ENCODE data around the gene DOCK3. TPM values are rescaled to one million over a fixed set of nuclear protein-coding genes. Genes with fewer than 3 reads are reported as not detected.
"Not testable (repeated sequence)": the region's sequence is repeated elsewhere in the genome, so short reads cannot be mapped to it uniquely, and the experiment has no call there.

The DOCK3 gene
- total RNA-seq, 1 donor from 2014 or later, result 0.52 TPM

GRCh38 chr3:50885070-50885850 is 210.5 kb downstream of the DOCK3 start:
- no peak overlapping the region for H3K4me3 ChIP-seq (ENCODE audit: low read length in 3 of 3)
- H3K4me1 ChIP-seq (ENCODE audit: control insufficient read depth in 3 of 3, insufficient read depth in 3 of 3, low read length in 3 of 3), result no peaks in the 10 kb centered on the region
- H3K9me3 ChIP-seq (ENCODE audit: control insufficient read depth in 3 of 3, low read length in 3 of 3), result no peaks in the 10 kb centered on the region
- no peaks in the 10 kb centered on the region for H3K27me3 ChIP-seq (ENCODE audit: control insufficient read depth in 3 of 3, insufficient read depth in 3 of 3, low read length in 3 of 3)
- H3K9ac ChIP-seq (ENCODE audit: low read depth in 1 of 3, low read length in 3 of 3), result no peak overlapping the region
- H3K27ac ChIP-seq (ENCODE audit: low read depth, low read length), result no peak overlapping the region
- H3K36me3 ChIP-seq (ENCODE audit: control insufficient read depth in 3 of 3, insufficient read depth in 3 of 3, low read length in 3 of 3), result no peaks in the 10 kb centered on the region

GRCh38 chr3:50890688-50891344 is 216.1 kb downstream of the DOCK3 start:
- Histone ChIP-seq H3K36me3 (ENCODE audit: control insufficient read depth in 3 of 3, insufficient read depth in 3 of 3, low read length in 3 of 3) (no peaks in the 10 kb centered on the region), H3K4me3 (ENCODE audit: low read length in 3 of 3) (no peak overlapping the region), H3K27ac (ENCODE audit: low read depth, low read length) (no peak overlapping the region)

GRCh38 chr3:50901097-50901496 is 226.4 kb downstream of the DOCK3 start:
- not testable (repeated sequence) for H3K27ac ChIP-seq (ENCODE audit: low read depth, low read length); H3K4me3 ChIP-seq (ENCODE audit: low read length in 3 of 3); H3K36me3 ChIP-seq (ENCODE audit: control insufficient read depth in 3 of 3, insufficient read depth in 3 of 3, low read length in 3 of 3); H3K27me3 ChIP-seq (ENCODE audit: control insufficient read depth in 3 of 3, insufficient read depth in 3 of 3, low read length in 3 of 3); H3K4me1 ChIP-seq (ENCODE audit: control insufficient read depth in 3 of 3, insufficient read depth in 3 of 3, low read length in 3 of 3); H3K9me3 ChIP-seq (ENCODE audit: control insufficient read depth in 3 of 3, low read length in 3 of 3); H3K9ac ChIP-seq (ENCODE audit: low read depth in 1 of 3, low read length in 3 of 3)

More at GRCh38 chr3:50890688-50891344, 216.1 kb downstream of the DOCK3 start:
- H3K9ac ChIP-seq (ENCODE audit: low read depth in 1 of 3, low read length in 3 of 3), result no peak overlapping the region
- no peaks in the 10 kb centered on the region for H3K4me1 ChIP-seq (ENCODE audit: control insufficient read depth in 3 of 3, insufficient read depth in 3 of 3, low read length in 3 of 3)
- no peaks in the 10 kb centered on the region for H3K27me3 ChIP-seq (ENCODE audit: control insufficient read depth in 3 of 3, insufficient read depth in 3 of 3, low read length in 3 of 3)
- H3K9me3 ChIP-seq (ENCODE audit: control insufficient read depth in 3 of 3, low read length in 3 of 3), result peaks cover 0 to 5% (median 0%) of the 10 kb centered on the region in 3 donors

- Histone ChIP-seq H3K27ac (ENCODE audit: low read depth, low read length) (no peak overlapping the region), H3K9ac (ENCODE audit: low read depth in 1 of 3, low read length in 3 of 3) (no peak overlapping the region), H3K36me3 (ENCODE audit: control insufficient read depth in 3 of 3, insufficient read depth in 3 of 3, low read length in 3 of 3) (no peaks in the 10 kb centered on the region), H3K4me3 (ENCODE audit: low read length in 3 of 3) (no peak overlapping the region), H3K27me3 (ENCODE audit: control insufficient read depth in 3 of 3, insufficient read depth in 3 of 3, low read length in 3 of 3) (no peaks in the 10 kb centered on the region), H3K4me1 (ENCODE audit: control insufficient read depth in 3 of 3, insufficient read depth in 3 of 3, low read length in 3 of 3) (no peaks in the 10 kb centered on the region), H3K9me3 (ENCODE audit: control insufficient read depth in 3 of 3, low read length in 3 of 3) (peaks cover 0 to 3% (median 0%) of the 10 kb centered on the region in 3 donors)
Measured at GRCh38 chr3:50912746-50913145, 238.0 kb downstream of the DOCK3 start.

GRCh38 chr3:50913260-50913659 is 238.5 kb downstream of the DOCK3 start:
- H3K36me3 ChIP-seq (ENCODE audit: control insufficient read depth in 3 of 3, insufficient read depth in 3 of 3, low read length in 3 of 3), result no peaks in the 10 kb centered on the region
- no peaks in the 10 kb centered on the region for H3K27me3 ChIP-seq (ENCODE audit: control insufficient read depth in 3 of 3, insufficient read depth in 3 of 3, low read length in 3 of 3)
- no peak overlapping the region for H3K27ac ChIP-seq (ENCODE audit: low read depth, low read length)
- H3K4me1 ChIP-seq (ENCODE audit: control insufficient read depth in 3 of 3, insufficient read depth in 3 of 3, low read length in 3 of 3), result no peaks in the 10 kb centered on the region
- no peak overlapping the region for H3K4me3 ChIP-seq (ENCODE audit: low read length in 3 of 3)
- H3K9ac ChIP-seq (ENCODE audit: low read depth in 1 of 3, low read length in 3 of 3), result no peak overlapping the region
- H3K9me3 ChIP-seq (ENCODE audit: control insufficient read depth in 3 of 3, low read length in 3 of 3), result peaks cover 0 to 3% (median 0%) of the 10 kb centered on the region in 3 donors

- not testable (repeated sequence) for H3K9ac ChIP-seq (ENCODE audit: low read depth in 1 of 3, low read length in 3 of 3); H3K9me3 ChIP-seq (ENCODE audit: control insufficient read depth in 3 of 3, low read length in 3 of 3); H3K27me3 ChIP-seq (ENCODE audit: control insufficient read depth in 3 of 3, insufficient read depth in 3 of 3, low read length in 3 of 3); H3K27ac ChIP-seq (ENCODE audit: low read depth, low read length); H3K36me3 ChIP-seq (ENCODE audit: control insufficient read depth in 3 of 3, insufficient read depth in 3 of 3, low read length in 3 of 3); H3K4me3 ChIP-seq (ENCODE audit: low read length in 3 of 3); H3K4me1 ChIP-seq (ENCODE audit: control insufficient read depth in 3 of 3, insufficient read depth in 3 of 3, low read length in 3 of 3)
Measured at GRCh38 chr3:50922071-50922470, 247.3 kb downstream of the DOCK3 start.

- Histone ChIP-seq H3K36me3 (ENCODE audit: control insufficient read depth in 3 of 3, insufficient read depth in 3 of 3, low read length in 3 of 3) (no peaks in the 10 kb centered on the region), H3K4me3 (ENCODE audit: low read length in 3 of 3) (no peak overlapping the region), H3K4me1 (ENCODE audit: control insufficient read depth in 3 of 3, insufficient read depth in 3 of 3, low read length in 3 of 3) (no peaks in the 10 kb centered on the region), H3K9ac (ENCODE audit: low read depth in 1 of 3, low read length in 3 of 3) (no peak overlapping the region), H3K9me3 (ENCODE audit: control insufficient read depth in 3 of 3, low read length in 3 of 3) (no peaks in the 10 kb centered on the region), H3K27me3 (ENCODE audit: control insufficient read depth in 3 of 3, insufficient read depth in 3 of 3, low read length in 3 of 3) (no peaks in the 10 kb centered on the region), H3K27ac (ENCODE audit: low read depth, low read length) (no peak overlapping the region)
Measured at GRCh38 chr3:50923955-50924354, 249.2 kb downstream of the DOCK3 start.

- Histone ChIP-seq H3K4me1 (ENCODE audit: control insufficient read depth in 3 of 3, insufficient read depth in 3 of 3, low read length in 3 of 3) (no peaks in the 10 kb centered on the region), H3K27ac (ENCODE audit: low read depth, low read length) (no peak overlapping the region), H3K27me3 (ENCODE audit: control insufficient read depth in 3 of 3, insufficient read depth in 3 of 3, low read length in 3 of 3) (no peaks in the 10 kb centered on the region), H3K4me3 (ENCODE audit: low read length in 3 of 3) (no peak overlapping the region), H3K36me3 (ENCODE audit: control insufficient read depth in 3 of 3, insufficient read depth in 3 of 3, low read length in 3 of 3) (no peaks in the 10 kb centered on the region), H3K9ac (ENCODE audit: low read depth in 1 of 3, low read length in 3 of 3) (no peak overlapping the region), H3K9me3 (ENCODE audit: control insufficient read depth in 3 of 3, low read length in 3 of 3) (no peaks in the 10 kb centered on the region)
Measured at GRCh38 chr3:50924638-50925037, 249.9 kb downstream of the DOCK3 start.

- Histone ChIP-seq H3K9me3 (ENCODE audit: control insufficient read depth in 3 of 3, low read length in 3 of 3) (no peaks in the 10 kb centered on the region), H3K36me3 (ENCODE audit: control insufficient read depth in 3 of 3, insufficient read depth in 3 of 3, low read length in 3 of 3) (no peaks in the 10 kb centered on the region), H3K27me3 (ENCODE audit: control insufficient read depth in 3 of 3, insufficient read depth in 3 of 3, low read length in 3 of 3) (peaks cover 0 to 5% (median 0%) of the 10 kb centered on the region in 3 donors)
Measured at GRCh38 chr3:50926868-50927267, 252.1 kb downstream of the DOCK3 start.

More at GRCh38 chr3:50926868-50927267, 252.1 kb downstream of the DOCK3 start:
- Histone ChIP-seq H3K27ac (ENCODE audit: low read depth, low read length) (no peak overlapping the region), H3K4me3 (ENCODE audit: low read length in 3 of 3) (no peak overlapping the region), H3K4me1 (ENCODE audit: control insufficient read depth in 3 of 3, insufficient read depth in 3 of 3, low read length in 3 of 3) (no peaks in the 10 kb centered on the region), H3K9ac (ENCODE audit: low read depth in 1 of 3, low read length in 3 of 3) (no peak overlapping the region)
